Measurements from ENCODE around the gene STYK1.
"Not testable (repeated sequence)": the region's sequence is repeated elsewhere in the genome, so short reads cannot be mapped to it uniquely, and the experiment has no call there.

The STYK1 gene

DNA sequence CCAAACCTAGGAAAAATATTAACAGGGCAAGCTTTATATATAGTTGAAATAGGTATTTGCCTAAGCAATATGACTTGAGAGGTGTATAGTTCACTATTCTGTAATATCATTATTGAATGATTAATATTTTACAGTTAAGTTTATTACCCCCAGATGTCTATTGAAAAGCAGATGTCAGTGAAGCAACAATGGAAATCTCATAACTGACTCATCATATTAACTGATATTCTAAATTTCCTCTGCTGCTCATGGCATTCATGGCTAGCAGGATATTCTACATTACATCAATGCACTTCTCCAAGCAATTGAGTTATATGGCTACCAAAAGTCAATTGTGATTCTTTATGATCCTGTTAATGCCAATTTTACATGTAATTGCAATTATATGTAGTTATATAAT, 50.7 kb downstream of the STYK1 start:
- H3K36me3 ChIP-seq (ENCODE audit: control insufficient read depth, insufficient read depth, low read length) = no peaks in the 10 kb centered on the region
- no peak overlapping the region for H3K4me3 ChIP-seq (ENCODE audit: extremely low read depth, insufficient read depth, low read length, poor library complexity, severe bottlenecking)
- no peaks in the 10 kb centered on the region for H3K9me3 ChIP-seq (ENCODE audit: control insufficient read depth, low read length)
- H3K27ac ChIP-seq (ENCODE audit: low read depth, low read length, severe bottlenecking) = no peak overlapping the region
- H3K4me1 ChIP-seq (ENCODE audit: control insufficient read depth, insufficient read depth, low read length, poor library complexity, severe bottlenecking) = no peaks in the 10 kb centered on the region

- Histone ChIP-seq H3K4me3 (ENCODE audit: extremely low read depth, insufficient read depth, low read length, poor library complexity, severe bottlenecking) (no peak overlapping the region), H3K4me1 (ENCODE audit: control insufficient read depth, insufficient read depth, low read length, poor library complexity, severe bottlenecking) (no peaks in the 10 kb centered on the region), H3K9me3 (ENCODE audit: control insufficient read depth, low read length) (no peaks in the 10 kb centered on the region), H3K36me3 (ENCODE audit: control insufficient read depth, insufficient read depth, low read length) (no peaks in the 10 kb centered on the region), H3K27ac (ENCODE audit: low read depth, low read length, severe bottlenecking) (no peak overlapping the region)
- no CpG with 5 or more reads among the region's 1 CpG for WGBS, 2 experiments (ENCODE audit: insufficient coverage in 2 of 2)
Measured at GRCh38 chr12:10621278-10621677, 52.6 kb downstream of the STYK1 start.

DNA sequence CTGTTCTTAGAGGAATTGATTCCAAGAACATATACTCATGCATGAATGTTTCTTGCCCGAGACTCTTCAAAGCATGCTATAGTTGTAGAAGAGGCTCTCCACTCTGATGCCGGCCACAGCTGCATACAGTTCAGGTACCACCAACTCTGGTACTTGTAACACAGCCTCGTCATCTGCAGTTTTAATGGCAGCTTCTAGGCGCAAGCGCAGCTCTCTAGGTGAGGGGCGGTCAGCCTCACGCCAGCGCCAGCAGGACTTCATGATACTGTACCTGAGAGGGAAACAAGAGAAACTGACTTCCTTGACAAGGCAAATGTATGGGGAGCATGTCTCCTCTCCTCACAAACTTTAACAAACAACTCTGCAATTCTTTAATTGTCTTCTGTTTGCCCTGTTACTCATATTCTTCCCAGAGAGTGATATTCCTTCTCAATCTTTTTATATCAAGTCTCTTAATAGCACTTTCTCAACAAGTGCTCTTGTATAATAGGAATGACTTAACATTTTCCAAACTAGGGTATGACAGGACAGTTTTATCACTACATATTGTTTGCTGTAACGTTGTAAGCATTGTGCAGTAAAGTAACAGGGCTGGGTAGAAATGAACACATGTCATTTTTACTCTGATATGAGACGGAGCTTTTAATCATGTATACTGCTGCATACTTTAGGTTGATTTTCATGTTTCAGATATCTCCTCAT, 53.6 kb downstream of the STYK1 start:
- Histone ChIP-seq H3K9me3 (ENCODE audit: control insufficient read depth, low read length) (no peaks in the 10 kb centered on the region), H3K27ac (ENCODE audit: low read depth, low read length, severe bottlenecking) (no peak overlapping the region), H3K4me1 (ENCODE audit: control insufficient read depth, insufficient read depth, low read length, poor library complexity, severe bottlenecking) (no peaks in the 10 kb centered on the region), H3K4me3 (ENCODE audit: extremely low read depth, insufficient read depth, low read length, poor library complexity, severe bottlenecking) (no peak overlapping the region), H3K36me3 (ENCODE audit: control insufficient read depth, insufficient read depth, low read length) (no peaks in the 10 kb centered on the region)
- WGBS, 2 experiments (ENCODE audit: insufficient coverage in 2 of 2) = 85 to 93% methylated on average over 9 of the region's 10 CpGs

DNA sequence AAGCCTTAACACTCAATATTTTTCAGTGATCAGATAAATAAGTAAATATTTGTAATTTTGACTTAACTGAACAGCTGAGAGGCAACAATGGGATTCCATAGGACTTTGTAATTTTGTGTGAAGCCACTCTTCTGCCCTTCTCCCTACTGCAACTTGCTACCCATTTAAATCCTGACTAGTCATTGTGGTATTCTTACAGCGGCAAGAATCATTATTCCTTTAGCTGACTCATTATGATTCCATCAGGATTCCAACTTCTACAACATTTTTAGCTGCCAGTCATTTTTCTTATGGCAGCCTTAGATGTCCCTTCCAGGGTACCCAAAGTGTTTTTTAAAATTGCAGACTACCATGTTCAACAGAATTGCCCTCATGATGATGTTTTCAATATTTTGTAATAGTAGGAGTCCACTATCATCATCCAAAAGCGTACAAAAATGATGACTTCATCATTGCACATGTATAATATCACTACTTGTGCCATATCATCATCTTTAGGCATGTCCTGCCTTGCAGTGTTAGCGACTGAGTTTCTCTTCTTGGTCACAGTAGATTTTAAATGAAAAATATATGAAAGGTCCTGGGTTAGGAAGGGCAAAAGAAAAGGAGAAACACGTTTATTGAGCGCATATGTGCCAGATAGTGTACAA, 55.4 kb downstream of the STYK1 start:
- no peaks in the 10 kb centered on the region for H3K4me1 ChIP-seq (ENCODE audit: control insufficient read depth, insufficient read depth, low read length, poor library complexity, severe bottlenecking)
- no peaks in the 10 kb centered on the region for H3K9me3 ChIP-seq (ENCODE audit: control insufficient read depth, low read length)
- WGBS, 2 experiments (ENCODE audit: insufficient coverage in 2 of 2) = 71 to 87% methylated on average over 1 of the region's 5 CpGs
- H3K27ac ChIP-seq (ENCODE audit: low read depth, low read length, severe bottlenecking) = no peak overlapping the region
- no peaks in the 10 kb centered on the region for H3K36me3 ChIP-seq (ENCODE audit: control insufficient read depth, insufficient read depth, low read length)
- no peak overlapping the region for H3K4me3 ChIP-seq (ENCODE audit: extremely low read depth, insufficient read depth, low read length, poor library complexity, severe bottlenecking)

- Histone ChIP-seq H3K4me3 (ENCODE audit: extremely low read depth, insufficient read depth, low read length, poor library complexity, severe bottlenecking) (no peak overlapping the region), H3K9me3 (ENCODE audit: control insufficient read depth, low read length) (no peaks in the 10 kb centered on the region), H3K4me1 (ENCODE audit: control insufficient read depth, insufficient read depth, low read length, poor library complexity, severe bottlenecking) (no peaks in the 10 kb centered on the region), H3K27ac (ENCODE audit: low read depth, low read length, severe bottlenecking) (no peak overlapping the region), H3K36me3 (ENCODE audit: control insufficient read depth, insufficient read depth, low read length) (no peaks in the 10 kb centered on the region)
- 73 to 86% methylated on average over 3 of the region's 6 CpGs for WGBS, 2 experiments (ENCODE audit: insufficient coverage in 2 of 2)
Measured at GRCh38 chr12:10617863-10618262, 56.0 kb downstream of the STYK1 start.

- Histone ChIP-seq H3K9me3 (ENCODE audit: control insufficient read depth, low read length) (no peaks in the 10 kb centered on the region), H3K4me1 (ENCODE audit: control insufficient read depth, insufficient read depth, low read length, poor library complexity, severe bottlenecking) (no peaks in the 10 kb centered on the region), H3K4me3 (ENCODE audit: extremely low read depth, insufficient read depth, low read length, poor library complexity, severe bottlenecking) (no peak overlapping the region), H3K36me3 (ENCODE audit: control insufficient read depth, insufficient read depth, low read length) (peaks cover 7% of the 10 kb centered on the region), H3K27ac (ENCODE audit: low read depth, low read length, severe bottlenecking) (no peak overlapping the region)
- 71 to 89% methylated on average over 1 to 2 of the region's 4 CpGs for WGBS, 2 experiments (ENCODE audit: insufficient coverage in 2 of 2)
Measured at GRCh38 chr12:10615532-10615931, 58.3 kb downstream of the STYK1 start.

DNA sequence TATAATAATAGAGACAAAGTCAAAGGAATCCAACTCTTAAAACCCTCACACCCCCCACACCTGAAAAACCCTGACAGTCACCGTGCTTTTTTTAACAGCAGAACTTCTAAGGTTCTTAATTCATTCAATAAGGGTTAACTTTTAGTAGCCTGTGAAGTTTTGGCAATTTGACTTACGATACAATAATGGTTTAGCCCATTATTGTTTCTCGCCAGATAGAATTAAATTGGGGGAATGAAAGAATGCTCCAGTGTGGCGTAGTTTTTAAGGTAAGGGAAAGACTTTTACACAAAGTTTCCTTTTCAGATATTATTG, 59.8 kb downstream of the STYK1 start:
- Histone ChIP-seq H3K4me3 (ENCODE audit: extremely low read depth, insufficient read depth, low read length, poor library complexity, severe bottlenecking) (peak overlapping the region; percentile 82), H3K9me3 (ENCODE audit: control insufficient read depth, low read length) (no peaks in the 10 kb centered on the region), H3K27ac (ENCODE audit: low read depth, low read length, severe bottlenecking) (peak overlapping the region; percentile 93), H3K4me1 (ENCODE audit: control insufficient read depth, insufficient read depth, low read length, poor library complexity, severe bottlenecking) (no peaks in the 10 kb centered on the region), H3K36me3 (ENCODE audit: control insufficient read depth, insufficient read depth, low read length) (peaks cover 18% of the 10 kb centered on the region)
- 80% methylated on average over 1 of the region's 4 CpGs; no CpG with 5 or more reads in 1 of the 2 experiments for WGBS, 2 experiments (ENCODE audit: insufficient coverage in 2 of 2)

DNA sequence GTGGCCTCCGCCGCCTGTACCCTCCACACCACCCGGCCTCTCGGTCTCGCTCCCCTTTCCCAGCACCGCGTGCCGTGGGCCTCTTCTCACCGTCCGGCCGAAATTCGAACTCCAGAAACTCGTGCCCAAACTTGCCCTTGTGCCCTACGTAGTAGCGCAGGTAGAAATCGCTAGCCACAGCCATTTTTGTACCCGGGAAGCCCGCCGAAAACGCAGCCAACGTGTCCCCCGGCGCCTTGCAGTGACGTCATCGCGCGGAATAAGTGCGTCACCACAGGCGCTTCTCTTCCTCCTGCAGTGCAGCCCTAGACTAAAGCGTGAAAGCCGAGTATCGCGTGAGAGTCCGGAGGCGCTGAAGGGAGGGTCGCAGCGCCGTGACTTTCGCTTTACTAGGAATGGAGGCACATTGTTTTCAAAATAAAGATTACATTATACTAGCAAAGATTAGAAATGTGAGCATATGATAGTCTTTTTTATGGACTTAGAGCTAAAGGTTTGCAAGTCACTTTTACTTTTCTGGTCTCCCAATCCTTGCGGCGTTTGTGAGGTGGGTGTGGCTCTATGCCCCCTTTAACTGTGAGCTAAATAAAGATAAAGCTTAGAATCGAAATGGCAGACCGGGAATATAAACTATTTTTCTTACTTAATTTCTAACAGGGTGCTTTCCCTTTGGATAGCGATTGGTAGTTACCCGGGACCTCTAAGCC, 60.4 kb downstream of the STYK1 start, which contains the start of gene MAGOHB:
Gene MAGOHB, minus strand, starts transcription at position 261 of the 707 bp plus-strand sequence. Its CDS starts 77 bp downstream, at position 184.
- H3K4me3 ChIP-seq (ENCODE audit: extremely low read depth, insufficient read depth, low read length, poor library complexity, severe bottlenecking) = peak within 1 kb of the TSS; percentile 82
- no peaks in the 10 kb centered on the region for H3K9me3 ChIP-seq (ENCODE audit: control insufficient read depth, low read length)
- H3K27ac ChIP-seq (ENCODE audit: low read depth, low read length, severe bottlenecking) = peak within 1 kb of the TSS; percentile 93
- 0% methylated on average over 29 to 31 of the region's 45 CpGs for WGBS, 2 experiments (ENCODE audit: insufficient coverage in 2 of 2)
- H3K36me3 ChIP-seq (ENCODE audit: control insufficient read depth, insufficient read depth, low read length) = peaks cover 24% of the 10 kb centered on the region
- no peaks in the 10 kb centered on the region for H3K4me1 ChIP-seq (ENCODE audit: control insufficient read depth, insufficient read depth, low read length, poor library complexity, severe bottlenecking)

- Histone ChIP-seq H3K4me1 (ENCODE audit: control insufficient read depth, insufficient read depth, low read length, poor library complexity, severe bottlenecking) (no peaks in the 10 kb centered on the region), H3K4me3 (ENCODE audit: extremely low read depth, insufficient read depth, low read length, poor library complexity, severe bottlenecking) (peak overlapping the region; percentile 82), H3K36me3 (ENCODE audit: control insufficient read depth, insufficient read depth, low read length) (peaks cover 24% of the 10 kb centered on the region), H3K9me3 (ENCODE audit: control insufficient read depth, low read length) (no peaks in the 10 kb centered on the region), H3K27ac (ENCODE audit: low read depth, low read length, severe bottlenecking) (peak overlapping the region; percentile 93)
- 0% methylated on average over 2 of the region's 6 CpGs for WGBS, 2 experiments (ENCODE audit: insufficient coverage in 2 of 2)
Measured at GRCh38 chr12:10612984-10613348, 60.9 kb downstream of the STYK1 start.

GRCh38 chr12:10612110-10612509, 61.7 kb downstream of the STYK1 start:
- Histone ChIP-seq H3K36me3 (ENCODE audit: control insufficient read depth, insufficient read depth, low read length) (peaks cover 28% of the 10 kb centered on the region), H3K9me3 (ENCODE audit: control insufficient read depth, low read length) (no peaks in the 10 kb centered on the region), H3K4me1 (ENCODE audit: control insufficient read depth, insufficient read depth, low read length, poor library complexity, severe bottlenecking) (no peaks in the 10 kb centered on the region), H3K27ac (ENCODE audit: low read depth, low read length, severe bottlenecking) (no peak overlapping the region), H3K4me3 (ENCODE audit: extremely low read depth, insufficient read depth, low read length, poor library complexity, severe bottlenecking) (peak overlapping the region; percentile 82)
- 100% methylated on average over 1 of the region's 6 CpGs; no CpG with 5 or more reads in 1 of the 2 experiments for WGBS, 2 experiments (ENCODE audit: insufficient coverage in 2 of 2)

GRCh38 chr12:10611258-10611657, 62.6 kb downstream of the STYK1 start:
- not testable (repeated sequence) for H3K9me3 ChIP-seq (ENCODE audit: control insufficient read depth, low read length); H3K4me3 ChIP-seq (ENCODE audit: extremely low read depth, insufficient read depth, low read length, poor library complexity, severe bottlenecking); H3K27ac ChIP-seq (ENCODE audit: low read depth, low read length, severe bottlenecking); H3K4me1 ChIP-seq (ENCODE audit: control insufficient read depth, insufficient read depth, low read length, poor library complexity, severe bottlenecking)
- H3K36me3 ChIP-seq (ENCODE audit: control insufficient read depth, insufficient read depth, low read length) = peaks cover 32% of the 10 kb centered on the region
- 84 to 94% methylated on average over 3 of the region's 4 CpGs for WGBS, 2 experiments (ENCODE audit: insufficient coverage in 2 of 2)

All from mesodermal cell (in vitro differentiated cells).